ENCODE measurements around the gene SMIM9.

Gene SMIM9

DNA sequence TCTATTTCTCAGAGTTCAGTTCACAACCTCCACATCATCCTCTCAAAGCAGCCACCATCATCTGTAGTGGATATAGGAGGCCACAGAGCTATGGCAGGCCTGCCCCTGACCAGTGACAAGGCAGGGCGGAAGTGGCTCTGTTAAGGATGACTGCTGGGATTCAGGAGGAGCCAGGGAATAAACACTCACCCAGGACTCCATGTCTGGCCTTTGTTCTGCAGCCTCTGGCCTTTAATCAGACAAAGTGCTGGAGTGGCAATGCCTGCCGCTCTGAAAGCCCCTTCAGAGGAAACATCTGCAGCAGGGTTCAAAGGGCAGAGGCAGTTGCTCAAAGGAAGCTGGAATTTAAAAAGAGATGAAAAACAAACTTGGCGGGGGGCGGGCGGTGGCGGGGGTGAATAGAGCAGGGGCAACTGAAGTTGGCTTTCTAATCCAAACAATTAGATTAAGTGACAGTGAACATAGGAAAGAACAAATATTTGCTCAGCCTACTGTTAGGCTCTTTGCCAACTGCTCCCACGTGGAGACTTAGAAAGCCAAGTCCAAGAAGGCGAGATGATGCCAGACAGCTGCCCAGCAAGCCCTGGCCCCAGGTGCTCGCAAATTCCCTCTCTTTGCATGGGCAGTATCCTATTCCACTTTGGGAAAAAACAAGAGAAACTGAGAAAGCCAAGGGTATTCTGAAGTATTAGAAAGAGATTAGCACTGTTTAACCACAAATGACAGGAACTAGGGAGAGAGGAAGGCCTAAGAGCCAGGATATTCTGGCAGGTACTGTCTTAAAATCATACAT is 34.7 kb downstream of the SMIM9 start (continued):
- no peak for TF ChIP-seq ZNF350 (tag by site-specific recombination; IDR thresholded peaks at IDR 0.05)
- TF ChIP-seq, protein P1, sequence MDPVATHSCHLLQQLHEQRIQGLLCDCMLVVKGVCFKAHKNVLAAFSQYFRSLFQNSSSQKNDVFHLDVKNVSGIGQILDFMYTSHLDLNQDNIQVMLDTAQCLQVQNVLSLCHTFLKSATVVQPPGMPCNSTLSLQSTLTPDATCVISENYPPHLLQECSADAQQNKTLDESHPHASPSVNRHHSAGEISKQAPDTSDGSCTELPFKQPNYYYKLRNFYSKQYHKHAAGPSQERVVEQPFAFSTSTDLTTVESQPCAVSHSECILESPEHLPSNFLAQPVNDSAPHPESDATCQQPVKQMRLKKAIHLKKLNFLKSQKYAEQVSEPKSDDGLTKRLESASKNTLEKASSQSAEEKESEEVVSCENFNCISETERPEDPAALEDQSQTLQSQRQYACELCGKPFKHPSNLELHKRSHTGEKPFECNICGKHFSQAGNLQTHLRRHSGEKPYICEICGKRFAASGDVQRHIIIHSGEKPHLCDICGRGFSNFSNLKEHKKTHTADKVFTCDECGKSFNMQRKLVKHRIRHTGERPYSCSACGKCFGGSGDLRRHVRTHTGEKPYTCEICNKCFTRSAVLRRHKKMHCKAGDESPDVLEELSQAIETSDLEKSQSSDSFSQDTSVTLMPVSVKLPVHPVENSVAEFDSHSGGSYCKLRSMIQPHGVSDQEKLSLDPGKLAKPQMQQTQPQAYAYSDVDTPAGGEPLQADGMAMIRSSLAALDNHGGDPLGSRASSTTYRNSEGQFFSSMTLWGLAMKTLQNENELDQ (tag by site-specific recombination; IDR thresholded peaks at IDR 0.05; ENCODE audit: low read depth) = no peak
- peak; percentile 57 for TF ChIP-seq ZNF600 (tag by site-specific recombination; IDR thresholded peaks at IDR 0.05)
- no peak for TF ChIP-seq ZNF2 (tag by site-specific recombination; IDR thresholded peaks at IDR 0.05)
- TF ChIP-seq ZNF274 (IDR thresholded peaks at IDR 0.05; ENCODE audit: low read length) = no peak
- no peak for TF ChIP-seq ZNF274 (tag by site-specific recombination; IDR thresholded peaks at IDR 0.05; ENCODE audit: borderline replicate concordance)
- TF ChIP-seq, protein P2, sequence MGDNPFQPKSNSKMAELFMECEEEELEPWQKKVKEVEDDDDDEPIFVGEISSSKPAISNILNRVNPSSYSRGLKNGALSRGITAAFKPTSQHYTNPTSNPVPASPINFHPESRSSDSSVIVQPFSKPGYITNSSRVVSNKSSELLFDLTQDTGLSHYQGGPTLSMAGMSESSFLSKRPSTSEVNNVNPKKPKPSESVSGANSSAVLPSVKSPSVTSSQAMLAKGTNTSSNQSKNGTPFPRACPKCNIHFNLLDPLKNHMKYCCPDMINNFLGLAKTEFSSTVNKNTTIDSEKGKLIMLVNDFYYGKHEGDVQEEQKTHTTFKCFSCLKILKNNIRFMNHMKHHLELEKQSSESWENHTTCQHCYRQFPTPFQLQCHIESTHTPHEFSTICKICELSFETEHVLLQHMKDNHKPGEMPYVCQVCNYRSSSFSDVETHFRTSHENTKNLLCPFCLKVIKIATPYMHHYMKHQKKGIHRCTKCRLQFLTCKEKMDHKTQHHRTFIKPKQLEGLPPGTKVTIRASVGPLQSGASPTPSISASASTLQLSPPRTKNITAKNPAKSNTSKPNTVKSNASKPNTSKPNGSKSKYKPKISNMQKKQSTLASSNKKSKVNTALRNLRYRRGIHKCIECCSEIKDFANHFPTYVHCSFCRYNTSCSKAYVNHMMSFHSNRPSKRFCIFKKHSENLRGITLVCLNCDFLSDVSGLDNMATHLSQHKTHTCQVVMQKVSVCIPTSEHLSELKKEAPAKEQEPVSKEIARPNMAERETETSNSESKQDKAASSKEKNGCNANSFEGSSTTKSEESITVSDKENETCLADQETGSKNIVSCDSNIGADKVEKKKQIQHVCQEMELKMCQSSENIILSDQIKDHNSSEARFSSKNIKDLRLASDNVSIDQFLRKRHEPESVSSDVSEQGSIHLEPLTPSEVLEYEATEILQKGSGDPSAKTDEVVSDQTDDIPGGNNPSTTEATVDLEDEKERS (tag by site-specific recombination; IDR thresholded peaks at IDR 0.05) = no peak
- TF ChIP-seq ZNF248 (tag by site-specific recombination; IDR thresholded peaks at IDR 0.05) = no peak
- peak; percentile 44; the same call in 1 of the 2 replicates for TF ChIP-seq ZNF76 (tag by site-specific recombination; IDR thresholded peaks at IDR 0.05; ENCODE audit: borderline replicate concordance, low read depth)
- TF ChIP-seq TRIM28 (IDR thresholded peaks at IDR 0.05; ENCODE audit: borderline replicate concordance, low read length) = no peak
- no peak for TF ChIP-seq ZNF394 (tag by site-specific recombination; IDR thresholded peaks at IDR 0.05; ENCODE audit: borderline replicate concordance)
- no peak for TF ChIP-seq ZNF302 (tag by site-specific recombination; IDR thresholded peaks at IDR 0.05; ENCODE audit: low read depth)
- TF ChIP-seq ZFHX2 (tag by site-specific recombination; conservative IDR thresholded peaks at IDR 0.05) = peak; percentile 91

DNA sequence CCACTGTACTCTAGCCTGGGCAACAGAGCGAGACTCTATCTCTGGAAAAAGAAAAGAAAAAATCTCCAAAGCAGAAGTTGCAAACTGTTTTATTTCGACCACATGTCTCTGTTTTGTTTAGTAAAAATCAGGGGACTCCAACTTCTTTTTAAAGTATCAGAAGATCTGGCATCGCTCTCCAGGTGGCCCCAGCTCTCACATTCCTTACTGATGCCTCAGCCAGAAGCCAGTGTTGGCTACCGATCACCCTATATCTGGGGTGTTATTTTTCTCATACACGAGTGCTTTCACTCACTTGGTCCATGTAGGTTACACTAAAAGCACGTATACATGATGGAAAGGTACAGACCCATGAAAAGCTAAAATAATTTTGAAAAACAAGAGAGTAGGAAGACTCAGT is 37.5 kb downstream of the SMIM9 start:
- Histone ChIP-seq H3K27ac (ENCODE audit: extremely low read depth, low read depth, low read length) (no peak overlapping the region), H3K4me1 (ENCODE audit: control insufficient read depth, insufficient read depth, low read length) (peaks cover 25% of the 10 kb centered on the region), H3K4me3 (ENCODE audit: low read depth, low read length) (no peak overlapping the region), H3K9me3 (ENCODE audit: control insufficient read depth, insufficient read depth, low read depth, low read length) (no peaks in the 10 kb centered on the region), H3K36me3 (ENCODE audit: control insufficient read depth in 2 of 2, insufficient read depth in 1 of 2, low read length in 2 of 2) (no peaks in the 10 kb centered on the region)
- TF ChIP-seq ZNF121 (tag by site-specific recombination; IDR thresholded peaks at IDR 0.05) (no peak), GLIS1 (tag by site-specific recombination; IDR thresholded peaks at IDR 0.05) (peak; percentile 24; the same call in 1 of the 2 replicates), ZBTB17 (tag by site-specific recombination; IDR thresholded peaks at IDR 0.05) (0 out of 2 replicates have a peak, but pooled peaks have one; percentile 14)
- ChIA-PET POLR2A (interaction anchor here (1.6 kb wide), 1 partner anchor 8 kb away, joined by 5 read pairs; the partner anchor contains the start of gene MPP1), CTCF (interaction anchor here (0.6 to 1.1 kb wide), 2 partner anchors 22 to 432 kb away, joined by 3 to 4 read pairs; no protein-coding TSS in a partner anchor)

DNA sequence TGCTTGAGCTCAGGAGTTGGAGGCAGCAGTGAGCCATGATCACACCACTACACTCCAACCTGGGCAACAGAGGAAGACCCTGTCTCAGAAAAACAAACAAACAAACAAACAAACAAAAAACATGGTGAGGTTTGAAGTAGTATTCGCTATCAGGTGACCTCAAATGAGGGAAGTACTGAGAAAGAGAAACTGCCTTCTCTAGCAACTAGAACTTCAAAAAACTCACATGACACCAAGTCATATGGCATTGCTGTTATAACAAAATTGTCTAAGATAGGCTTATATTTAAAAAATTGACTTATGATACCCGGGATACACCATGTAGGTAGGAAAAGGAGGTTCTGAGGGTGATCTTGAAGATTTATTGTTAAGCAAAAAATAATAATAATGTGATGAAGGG is 39.4 kb downstream of the SMIM9 start:
- H3K9me3 ChIP-seq (ENCODE audit: control insufficient read depth, insufficient read depth, low read depth, low read length) = no peaks in the 10 kb centered on the region
- CTCF ChIA-PET = no interaction called here
- no peak for TF ChIP-seq ZNF558 (tag by site-specific recombination; IDR thresholded peaks at IDR 0.05)
- TF ChIP-seq ZNF701 (tag by site-specific recombination; IDR thresholded peaks at IDR 0.05) = no peak
- no peak for TF ChIP-seq ZNF837 (tag by site-specific recombination; IDR thresholded peaks at IDR 0.05)
- TF ChIP-seq, protein P3, sequence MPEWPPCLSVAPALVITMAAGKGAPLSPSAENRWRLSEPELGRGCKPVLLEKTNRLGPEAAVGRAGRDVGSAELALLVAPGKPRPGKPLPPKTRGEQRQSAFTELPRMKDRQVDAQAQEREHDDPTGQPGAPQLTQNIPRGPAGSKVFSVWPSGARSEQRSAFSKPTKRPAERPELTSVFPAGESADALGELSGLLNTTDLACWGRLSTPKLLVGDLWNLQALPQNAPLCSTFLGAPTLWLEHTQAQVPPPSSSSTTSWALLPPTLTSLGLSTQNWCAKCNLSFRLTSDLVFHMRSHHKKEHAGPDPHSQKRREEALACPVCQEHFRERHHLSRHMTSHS (tag by site-specific recombination; IDR thresholded peaks at IDR 0.05) = no peak
- TF ChIP-seq SP7 (tag by site-specific recombination; IDR thresholded peaks at IDR 0.05) = no peak
- POLR2A ChIA-PET = no interaction called here
- H3K4me3 ChIP-seq (ENCODE audit: low read depth, low read length) = no peak overlapping the region
- H3K27ac ChIP-seq (ENCODE audit: extremely low read depth, low read depth, low read length) = no peak overlapping the region
- peaks cover 15% of the 10 kb centered on the region; the same call in 1 of the 2 replicates for H3K4me1 ChIP-seq (ENCODE audit: control insufficient read depth, insufficient read depth, low read length)
- H3K36me3 ChIP-seq (ENCODE audit: control insufficient read depth in 2 of 2, insufficient read depth in 1 of 2, low read length in 2 of 2) = peaks cover 0 to 5% of the 10 kb centered on the region in 2 experiments; a peak in 1 of 3 replicates

All from HEK293 (cell line).